ENCODE measurements around the gene GPRC5B.

The GPRC5B gene

GRCh38 chr16:19872179-19872863, 12.3 kb downstream of the GPRC5B start:
- no peak for DNase-seq (ENCODE audit: low spot score)
- Mint-ChIP-seq H3K27ac (no peak overlapping the region), H3K27me3 (ENCODE audit: low read depth) (no peaks in the 10 kb centered on the region), H3K9me3 (no peaks in the 10 kb centered on the region), H3K4me3 (no peak overlapping the region), H3K4me1 (ENCODE audit: low read depth) (no peaks in the 10 kb centered on the region), H3K36me3 (ENCODE audit: low read depth) (no peaks in the 10 kb centered on the region)

- no peak for DNase-seq (ENCODE audit: low spot score)
- no peak overlapping the region for H3K4me3 Mint-ChIP-seq
- H3K36me3 Mint-ChIP-seq (ENCODE audit: low read depth): no peaks in the 10 kb centered on the region
- H3K9me3 Mint-ChIP-seq: no peaks in the 10 kb centered on the region
- H3K27ac Mint-ChIP-seq: no peak overlapping the region
- H3K4me1 Mint-ChIP-seq (ENCODE audit: low read depth): no peaks in the 10 kb centered on the region
- H3K27me3 Mint-ChIP-seq (ENCODE audit: low read depth): no peaks in the 10 kb centered on the region
Measured at GRCh38 chr16:19871721-19872120, 12.9 kb downstream of the GPRC5B start.

- Mint-ChIP-seq H3K36me3 (ENCODE audit: low read depth) (no peaks in the 10 kb centered on the region), H3K4me3 (no peak overlapping the region), H3K27me3 (ENCODE audit: low read depth) (no peaks in the 10 kb centered on the region), H3K4me1 (ENCODE audit: low read depth) (no peaks in the 10 kb centered on the region), H3K9me3 (no peaks in the 10 kb centered on the region), H3K27ac (no peak overlapping the region)
- no peak for DNase-seq (ENCODE audit: low spot score)
Measured at GRCh38 chr16:19868421-19868820, 16.2 kb downstream of the GPRC5B start.

- H3K27me3 Mint-ChIP-seq (ENCODE audit: low read depth): no peaks in the 10 kb centered on the region
- no peak overlapping the region for H3K27ac Mint-ChIP-seq
- no peaks in the 10 kb centered on the region for H3K4me1 Mint-ChIP-seq (ENCODE audit: low read depth)
- H3K36me3 Mint-ChIP-seq (ENCODE audit: low read depth): no peaks in the 10 kb centered on the region
- no peak overlapping the region for H3K4me3 Mint-ChIP-seq
- no peak for DNase-seq (ENCODE audit: low spot score)
- H3K9me3 Mint-ChIP-seq: no peaks in the 10 kb centered on the region
Measured at GRCh38 chr16:19864566-19864965, 20.1 kb downstream of the GPRC5B start.

GRCh38 chr16:19863990-19864389, 20.7 kb downstream of the GPRC5B start:
- Mint-ChIP-seq H3K4me3 (no peak overlapping the region), H3K4me1 (ENCODE audit: low read depth) (no peaks in the 10 kb centered on the region), H3K27ac (no peak overlapping the region), H3K36me3 (ENCODE audit: low read depth) (no peaks in the 10 kb centered on the region), H3K9me3 (no peaks in the 10 kb centered on the region), H3K27me3 (ENCODE audit: low read depth) (no peaks in the 10 kb centered on the region)
- DNase-seq (ENCODE audit: low spot score): no peak

- no peaks in the 10 kb centered on the region for H3K27me3 Mint-ChIP-seq (ENCODE audit: low read depth)
- H3K4me1 Mint-ChIP-seq (ENCODE audit: low read depth): no peaks in the 10 kb centered on the region
- no peak for DNase-seq (ENCODE audit: low spot score)
- H3K27ac Mint-ChIP-seq: no peak overlapping the region
- no peaks in the 10 kb centered on the region for H3K36me3 Mint-ChIP-seq (ENCODE audit: low read depth)
- no peaks in the 10 kb centered on the region for H3K9me3 Mint-ChIP-seq
- H3K4me3 Mint-ChIP-seq: no peak overlapping the region
Measured at GRCh38 chr16:19861811-19862327, 22.8 kb downstream of the GPRC5B start.

GRCh38 chr16:19861133-19861532, 23.5 kb downstream of the GPRC5B start:
- Mint-ChIP-seq H3K4me1 (ENCODE audit: low read depth) (no peaks in the 10 kb centered on the region), H3K9me3 (no peaks in the 10 kb centered on the region), H3K4me3 (no peak overlapping the region), H3K27me3 (ENCODE audit: low read depth) (no peaks in the 10 kb centered on the region), H3K27ac (no peak overlapping the region), H3K36me3 (ENCODE audit: low read depth) (no peaks in the 10 kb centered on the region)
- DNase-seq (ENCODE audit: low spot score): no peak

GRCh38 chr16:19860166-19861041, 24.2 kb downstream of the GPRC5B start:
- Mint-ChIP-seq H3K4me1 (ENCODE audit: low read depth) (no peaks in the 10 kb centered on the region), H3K9me3 (no peaks in the 10 kb centered on the region), H3K27me3 (ENCODE audit: low read depth) (no peaks in the 10 kb centered on the region), H3K4me3 (no peak overlapping the region), H3K36me3 (ENCODE audit: low read depth) (no peaks in the 10 kb centered on the region), H3K27ac (no peak overlapping the region)
- DNase-seq (ENCODE audit: low spot score): no peak

GRCh38 chr16:19859603-19860002, 25.0 kb downstream of the GPRC5B start:
- H3K4me3 Mint-ChIP-seq: no peak overlapping the region
- H3K9me3 Mint-ChIP-seq: no peaks in the 10 kb centered on the region
- DNase-seq (ENCODE audit: low spot score): no peak
- no peaks in the 10 kb centered on the region for H3K36me3 Mint-ChIP-seq (ENCODE audit: low read depth)
- no peaks in the 10 kb centered on the region for H3K4me1 Mint-ChIP-seq (ENCODE audit: low read depth)
- no peak overlapping the region for H3K27ac Mint-ChIP-seq
- H3K27me3 Mint-ChIP-seq (ENCODE audit: low read depth): no peaks in the 10 kb centered on the region

GRCh38 chr16:19859166-19859565, 25.5 kb downstream of the GPRC5B start:
- Mint-ChIP-seq H3K4me3 (no peak overlapping the region), H3K4me1 (ENCODE audit: low read depth) (no peaks in the 10 kb centered on the region), H3K9me3 (no peaks in the 10 kb centered on the region), H3K27me3 (ENCODE audit: low read depth) (no peaks in the 10 kb centered on the region), H3K36me3 (ENCODE audit: low read depth) (no peaks in the 10 kb centered on the region), H3K27ac (no peak overlapping the region)
- DNase-seq (ENCODE audit: low spot score): no peak

- Mint-ChIP-seq H3K36me3 (ENCODE audit: low read depth) (no peaks in the 10 kb centered on the region), H3K27ac (no peak overlapping the region)
Measured at GRCh38 chr16:19858340-19859018, 26.2 kb downstream of the GPRC5B start.

GRCh38 chr16:19857593-19858339, 26.9 kb downstream of the GPRC5B start:
- no peak overlapping the region for H3K27ac Mint-ChIP-seq

More at GRCh38 chr16:19858340-19859018, 26.2 kb downstream of the GPRC5B start:
- no peaks in the 10 kb centered on the region for H3K27me3 Mint-ChIP-seq (ENCODE audit: low read depth)
- no peaks in the 10 kb centered on the region for H3K9me3 Mint-ChIP-seq
- no peak overlapping the region for H3K4me3 Mint-ChIP-seq
- no peak for DNase-seq (ENCODE audit: low spot score)
- no peaks in the 10 kb centered on the region for H3K4me1 Mint-ChIP-seq (ENCODE audit: low read depth)

GRCh38 chr16:19856120-19856519, 28.5 kb downstream of the GPRC5B start:
- no peak for DNase-seq (ENCODE audit: low spot score)
- no peaks in the 10 kb centered on the region for H3K27me3 Mint-ChIP-seq (ENCODE audit: low read depth)
- no peaks in the 10 kb centered on the region for H3K9me3 Mint-ChIP-seq
- H3K4me1 Mint-ChIP-seq (ENCODE audit: low read depth): no peaks in the 10 kb centered on the region
- no peak overlapping the region for H3K27ac Mint-ChIP-seq
- no peak overlapping the region for H3K4me3 Mint-ChIP-seq
- H3K36me3 Mint-ChIP-seq (ENCODE audit: low read depth): no peaks in the 10 kb centered on the region

More at GRCh38 chr16:19857593-19858339, 26.9 kb downstream of the GPRC5B start:
- Mint-ChIP-seq H3K36me3 (ENCODE audit: low read depth) (no peaks in the 10 kb centered on the region), H3K27me3 (ENCODE audit: low read depth) (no peaks in the 10 kb centered on the region), H3K4me3 (no peak overlapping the region), H3K4me1 (ENCODE audit: low read depth) (no peaks in the 10 kb centered on the region), H3K9me3 (no peaks in the 10 kb centered on the region)
- DNase-seq (ENCODE audit: low spot score): no peak

All from T-helper 2 cell treated with Interferon-gamma antibody and Interleukin-4, amounts not matched to agents 5 μg/mL and 100 μg/mL, for 36 hours (primary cell).